RPMI8226 (cell line): ENCODE results near the gene ALOX12B.
"Not testable (repeated sequence)": the region's sequence is repeated elsewhere in the genome, so short reads cannot be mapped to it uniquely, and the experiment has no call there.

Source experiments
- DNase-seq: peaks from one replicate; pipeline ENCODE4 v3.0.0-alpha.2; 2015

Gene ALOX12B

DNA sequence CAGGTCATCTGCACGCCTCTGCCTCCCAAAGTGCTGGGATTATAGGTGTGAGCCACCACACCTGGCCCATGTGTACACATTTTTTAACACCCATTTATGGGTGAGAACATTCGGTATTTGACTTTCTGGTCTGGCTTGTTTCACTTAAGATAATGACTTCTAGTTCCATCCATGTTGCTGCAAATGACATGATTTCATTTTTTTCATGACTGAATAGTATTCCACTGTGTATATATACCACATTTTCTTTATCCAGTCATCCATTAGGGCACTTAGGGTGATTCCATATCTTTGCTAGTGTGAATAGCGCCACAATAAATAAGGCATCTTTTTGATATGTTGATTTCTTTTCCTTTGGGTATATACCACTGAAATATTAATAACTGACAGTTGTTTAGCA lies 5.6 kb downstream of the ALOX12B start:
- DNase-seq: no peak

- no peak for DNase-seq
These were observed 6.7 kb downstream of the ALOX12B start for GRCh38 chr17:8080799-8081219.

DNA sequence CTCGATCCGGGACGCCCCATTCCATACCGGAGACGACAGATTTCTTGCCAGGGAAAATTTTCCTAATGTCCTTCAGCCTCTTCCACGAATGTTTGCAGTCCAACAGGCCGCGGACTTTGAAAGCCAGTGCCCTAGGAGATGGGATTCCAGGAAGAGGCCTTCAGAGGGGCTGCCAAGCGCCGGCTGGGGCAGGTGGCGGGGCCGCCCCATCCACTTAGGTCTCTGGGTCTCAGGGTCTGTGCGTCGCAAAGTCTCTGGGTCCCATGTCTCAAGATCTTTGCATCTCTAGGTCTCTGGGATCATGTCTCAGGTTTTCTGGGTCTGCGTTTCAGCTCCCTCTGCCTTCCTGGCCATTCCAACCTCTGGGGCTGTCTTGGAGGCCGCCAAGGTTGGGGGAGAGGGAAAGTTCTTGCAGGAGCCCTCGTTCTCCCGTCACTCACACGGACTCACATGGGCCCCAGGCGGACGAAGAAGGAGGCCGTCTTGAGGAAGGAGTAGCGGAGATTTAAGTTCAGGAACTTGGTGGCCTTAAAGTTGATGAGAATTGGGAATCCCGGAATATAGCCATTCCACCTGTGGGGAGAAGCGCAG lies 7.2 kb downstream of the ALOX12B start:
- no peak for DNase-seq

DNA sequence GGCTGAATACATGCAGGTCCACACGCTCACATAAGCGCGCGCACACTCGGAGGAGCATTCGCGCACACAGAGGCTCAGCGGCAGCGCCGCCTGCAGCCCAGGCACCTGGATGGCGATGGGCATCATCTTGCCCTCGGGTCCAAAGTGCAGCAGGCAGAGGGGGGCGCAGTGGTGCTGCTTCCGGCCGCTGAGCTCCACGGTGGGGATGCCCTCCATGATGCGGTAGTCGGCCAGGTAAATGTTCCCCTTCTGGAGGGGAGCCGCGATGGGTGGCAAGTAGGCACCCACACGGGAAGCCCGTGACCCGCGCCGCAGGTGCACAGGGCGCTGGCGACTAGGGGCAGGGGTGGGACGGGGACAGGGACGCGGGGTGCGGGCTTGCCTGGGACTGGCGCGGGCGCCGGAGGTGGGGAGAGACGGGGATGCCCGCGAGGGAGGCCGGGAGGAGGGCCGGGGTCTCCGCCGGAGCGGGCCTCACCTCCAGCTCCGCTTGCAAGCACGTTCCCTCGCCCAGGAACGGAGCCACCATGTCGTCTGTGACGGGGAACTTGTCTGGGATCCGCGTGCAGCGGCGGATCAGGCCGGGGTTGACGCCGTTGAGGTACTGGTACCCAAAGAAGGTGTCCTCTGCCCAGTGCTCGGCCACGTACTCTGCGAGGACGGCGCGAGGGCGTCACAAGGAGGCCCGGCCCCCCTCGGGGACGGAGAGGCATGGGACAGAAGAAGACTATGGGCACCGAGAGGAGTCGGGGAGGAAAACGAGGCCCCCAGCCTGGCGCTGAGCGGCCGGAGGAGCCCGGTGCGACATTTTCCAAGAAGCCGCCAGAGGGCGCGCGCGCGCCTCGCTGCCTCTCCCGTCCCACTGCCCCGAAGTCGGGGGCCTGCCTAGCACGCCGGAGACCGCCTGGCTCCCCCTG lies 8.0 kb downstream of the ALOX12B start:
- peak; percentile 82 for DNase-seq

DNA sequence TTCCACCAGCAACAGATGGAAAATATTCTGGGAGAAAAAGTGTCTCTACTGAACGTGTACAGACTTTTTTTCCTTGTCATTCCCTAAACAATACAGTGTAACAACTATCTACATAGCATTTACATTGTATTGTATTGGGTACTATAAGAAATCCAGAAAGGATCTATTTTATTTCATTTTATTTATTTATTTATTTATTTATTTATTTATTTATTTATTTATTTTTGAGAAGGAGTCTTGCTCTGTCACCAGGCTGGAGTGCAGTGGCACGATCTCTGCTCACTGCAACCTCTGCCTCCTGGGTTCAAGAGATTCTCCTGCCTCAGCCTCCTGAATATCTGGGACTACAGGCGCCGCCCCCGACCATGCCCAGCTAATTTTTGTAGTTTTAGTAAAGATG lies 9.6 kb downstream of the ALOX12B start:
- not testable (repeated sequence) for DNase-seq

- no peak for DNase-seq
These were observed 10.8 kb downstream of the ALOX12B start for GRCh38 chr17:8076502-8077266.

DNA sequence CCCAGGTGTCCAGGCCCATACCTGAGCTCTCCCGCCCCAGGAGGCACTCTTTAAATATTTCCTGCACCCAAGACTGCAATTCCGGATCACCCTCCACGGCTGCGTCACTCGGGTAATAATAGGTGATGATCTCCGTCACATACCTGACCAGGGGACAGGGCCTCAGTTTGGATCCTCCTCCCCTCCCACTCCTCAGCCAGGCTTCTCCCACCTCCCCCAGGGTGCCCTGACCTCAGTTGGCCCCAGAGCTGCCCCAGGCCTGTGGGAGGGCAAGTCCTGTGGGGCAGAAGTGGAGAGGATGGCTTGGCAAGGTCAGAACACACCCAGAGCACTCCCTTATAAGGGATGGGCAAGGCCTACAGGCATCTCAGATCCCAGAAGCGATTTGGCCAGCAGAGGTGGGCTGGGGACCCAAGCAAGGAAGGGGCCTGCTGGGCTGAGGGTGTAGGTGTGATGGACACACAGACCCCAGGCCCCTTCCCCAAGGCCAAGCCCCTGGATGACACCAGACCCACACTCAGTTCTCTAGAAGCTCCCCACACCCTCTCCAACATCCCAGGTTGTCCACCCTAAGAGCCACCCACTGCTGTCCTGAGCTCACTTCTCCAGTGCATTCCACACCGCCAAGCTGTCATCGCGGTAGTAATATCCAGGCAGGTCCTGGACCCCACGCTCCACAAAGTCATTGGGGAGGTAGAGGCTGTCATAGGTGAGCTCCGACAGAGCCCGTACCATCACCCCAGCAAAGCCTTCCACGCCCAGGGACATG lies 11.8 kb downstream of the ALOX12B start:
- no peak for DNase-seq

GRCh38 chr17:8075081-8075480 lies 12.4 kb downstream of the ALOX12B start:
- no peak for DNase-seq

GRCh38 chr17:8074554-8074953 lies 13.0 kb downstream of the ALOX12B start:
- DNase-seq: no peak

DNA sequence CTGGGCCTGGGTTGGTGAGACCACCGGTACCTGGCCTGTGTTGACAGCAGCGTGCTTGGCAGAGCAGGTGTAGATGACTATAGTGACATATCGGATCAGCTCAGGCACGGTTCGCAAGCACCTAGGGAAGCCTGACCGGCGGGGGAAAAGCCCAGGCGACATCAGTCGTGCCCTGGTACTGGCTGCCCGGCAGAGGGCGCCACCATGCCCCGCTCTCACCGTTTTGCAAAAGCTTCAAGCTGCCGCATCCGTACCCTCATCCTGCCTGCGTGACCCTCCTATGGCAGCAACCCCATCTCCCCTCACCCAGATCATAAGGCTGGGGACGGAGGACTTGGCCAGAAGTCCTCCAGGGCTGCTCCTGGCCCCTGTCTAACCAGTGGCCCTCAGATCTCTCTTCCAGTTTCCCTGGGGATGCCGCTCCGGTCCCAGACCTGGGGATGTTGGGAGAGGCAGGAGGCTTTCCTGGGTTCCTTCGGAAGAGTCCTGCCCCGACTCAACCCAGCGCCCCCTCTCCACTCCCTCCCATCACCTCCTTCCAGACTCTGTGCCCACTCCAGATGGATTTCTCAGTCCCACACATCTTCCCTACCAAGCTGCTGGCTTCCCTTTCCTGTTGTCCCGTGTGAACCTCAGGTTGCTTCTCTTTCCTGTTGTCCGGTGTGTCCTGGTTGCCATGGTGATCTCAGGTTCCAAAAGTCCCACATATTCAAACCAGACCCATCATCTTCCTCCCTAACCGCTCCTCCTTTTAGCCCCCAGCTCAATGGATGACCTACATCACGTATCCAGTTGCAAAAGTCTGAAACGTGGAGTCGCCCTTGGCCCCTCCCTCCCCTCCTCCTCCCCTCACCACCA lies 13.7 kb downstream of the ALOX12B start:
- peak; percentile 74 for DNase-seq

- no peak for DNase-seq
These were observed 14.6 kb downstream of the ALOX12B start for GRCh38 chr17:8072729-8073461.

GRCh38 chr17:8072341-8072728 lies 15.2 kb downstream of the ALOX12B start:
- DNase-seq: peak; percentile 30

- no peak for DNase-seq
These were observed 16.0 kb downstream of the ALOX12B start for GRCh38 chr17:8071496-8071895.

- DNase-seq: no peak
These were observed 18.0 kb downstream of the ALOX12B start for GRCh38 chr17:8069587-8069860.

GRCh38 chr17:8068736-8069586 lies 18.6 kb downstream of the ALOX12B start:
- no peak for DNase-seq

- DNase-seq: no peak
These were observed 19.7 kb downstream of the ALOX12B start for GRCh38 chr17:8067806-8068205.

GRCh38 chr17:8066841-8067775 lies 20.4 kb downstream of the ALOX12B start:
- DNase-seq: no peak

DNA sequence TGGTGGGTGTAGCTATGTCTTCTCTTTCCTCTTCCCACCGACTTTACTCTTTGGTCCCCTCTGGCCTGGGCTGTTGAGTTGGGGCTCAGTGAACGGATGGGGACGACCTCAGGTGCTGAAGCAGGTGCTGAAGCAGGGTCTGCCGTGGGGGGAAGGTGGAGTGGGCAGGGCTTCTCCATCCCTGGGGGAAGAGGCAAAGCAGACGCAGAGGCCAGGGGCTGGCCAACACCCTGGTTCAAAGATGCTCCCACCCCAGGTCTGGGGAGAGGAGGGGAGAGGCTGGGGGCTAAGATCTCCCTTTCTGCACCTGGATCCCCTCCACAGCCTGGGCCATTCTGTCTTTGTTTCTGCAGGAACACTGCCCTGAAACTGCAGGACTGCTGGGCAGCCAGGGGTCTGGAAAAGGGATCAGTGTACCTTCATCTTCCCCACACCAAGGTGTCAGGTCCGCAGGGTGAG lies 22.9 kb downstream of the ALOX12B start:
- DNase-seq: no peak
